K562 (cell line): ENCODE measurements around the gene IZUMO4. TPM values are rescaled to one million over a fixed set of nuclear protein-coding genes. Genes with fewer than 3 reads are reported as not detected.

Experiments used
- ATAC-seq: fragments of 200-7000 bp; cut with Tn5 transposase; 3 replicates; pipeline ENCODE4 v1.9.1; 2020; ENCODE audit warnings: moderate library complexity
- BruUV-seq: library from RNA; stranded (reverse); fragments of 400-500 nt; replicated peaks from 2 replicates; lab custom pipeline; 2021; lab: Mats Ljungman, UMichigan
- CTCF ChIA-PET: fragments of 300-600 bp; formaldehyde crosslinking; extraction: SDS; loops from one replicate; lab custom pipeline; 2021; ENCODE audit warnings: low intra/inter-chr PET ratio; lab: Yijun Ruan, JAX
- POLR2A ChIA-PET: fragments of 300-600, 350-650 bp; sonication (Branson Sonifier 250); formaldehyde crosslinking; extraction: SDS; loops from one replicate; lab custom pipeline; 2021; ENCODE audit warnings: antibody characterized with exemption, inconsistent platforms; lab: Yijun Ruan, JAX
- DNase-seq, 4 experiments: peaks; one replicate each; pipeline versions ENCODE4 v3.0.0 to v3.0.0-alpha.2; 2011 to 2018; ENCODE audit warnings: low spot score in 3 of 4, mixed read lengths in 3 of 4; ENCODE audit errors: extremely low read depth in 1 of 4
- FAIRE-seq: peaks from 2 replicates; lab custom pipeline; 2011; peaks lifted over from hg19 to GRCh38; lab: Jason Lieb, UNC
- H2AFZ ChIP-seq: 2 replicates; pipeline ENCODE4 v1.6.0; 2011; ENCODE audit warnings: low read depth, low read length, control low read depth, inconsistent platforms
- H3K27ac ChIP-seq: fragments of 200-600 bp; 3 replicates; pipeline ENCODE4 v1.8.0; 2011; ENCODE audit warnings: low read depth, mild to moderate bottlenecking, control low read depth, inconsistent platforms, low read length, moderate library complexity, mixed read lengths; ENCODE audit errors: extremely low read depth
- H3K27me3 ChIP-seq, 2 experiments: fragments of 300-600 bp in 1 of 2; 2 replicates in 1 of 2; 3 replicates in 1 of 2; pipeline versions ENCODE4 v1.6.0 to v1.8.0; 2011; ENCODE audit warnings: inconsistent platforms in 2 of 2, low read length in 2 of 2, mild to moderate bottlenecking in 1 of 2, mixed read lengths in 1 of 2, moderate library complexity in 1 of 2; ENCODE audit not compliant: control insufficient read depth in 2 of 2, insufficient read depth in 2 of 2
- H3K36me3 ChIP-seq: fragments of 300-600 bp; 3 replicates; pipeline ENCODE4 v1.8.0; 2011; ENCODE audit warnings: mild to moderate bottlenecking, low read length, inconsistent platforms; ENCODE audit not compliant: control insufficient read depth, insufficient read depth
- H3K4me1 ChIP-seq, 2 experiments: fragments of 200-600 bp in 1 of 2; replicated peaks in 1 of 2; 2 replicates in 1 of 2; 3 replicates in 1 of 2; pipeline versions ENCODE4 v1.5.1 to v1.8.0; 2011; ENCODE audit warnings: inconsistent platforms in 2 of 2, low read length in 2 of 2, mild to moderate bottlenecking in 1 of 2, mixed read lengths in 1 of 2, moderate library complexity in 1 of 2; ENCODE audit not compliant: control insufficient read depth in 2 of 2, insufficient read depth in 2 of 2
- H3K4me2 ChIP-seq: 2 replicates; pipeline ENCODE4 v1.6.1; 2011; ENCODE audit warnings: low read length, control low read depth, inconsistent platforms, mixed read lengths; ENCODE audit not compliant: insufficient read depth
- H3K4me3 ChIP-seq: fragments of 200-600 bp; sonication (generic), shearing (Covaris generic); 2 replicates; pipeline ENCODE4 v1.5.1; 2016; ENCODE audit warnings: control low read depth, inconsistent platforms
- H3K79me2 ChIP-seq: fragments of 200-600 bp; 3 replicates; pipeline ENCODE4 v1.8.0; 2011; ENCODE audit warnings: low read length, inconsistent platforms; ENCODE audit not compliant: control insufficient read depth, insufficient read depth
- H3K9ac ChIP-seq, 2 experiments: 2 replicates each; pipeline versions ENCODE4 v1.6.0 to v1.6.1; 2011; ENCODE audit warnings: low read depth in 2 of 2, low read length in 2 of 2, control low read depth in 1 of 2, inconsistent platforms in 1 of 2, mild to moderate bottlenecking in 1 of 2, mixed read lengths in 1 of 2; ENCODE audit not compliant: insufficient read depth in 1 of 2
- H3K9me1 ChIP-seq: one replicate; pipeline ENCODE4 v1.6.0; 2011; ENCODE audit warnings: inconsistent platforms, mild to moderate bottlenecking, low read length, moderate library complexity; ENCODE audit not compliant: control insufficient read depth, insufficient read depth
- H3K9me3 ChIP-seq: replicated peaks from 2 replicates; pipeline ENCODE4 v1.5.1; 2011; ENCODE audit warnings: low read depth, low read length, inconsistent platforms; ENCODE audit not compliant: control insufficient read depth, insufficient read depth
- H4K20me1 ChIP-seq: replicated peaks from 2 replicates; pipeline ENCODE4 v1.6.1; 2011; ENCODE audit warnings: low read length, inconsistent platforms, mixed read lengths; ENCODE audit not compliant: control insufficient read depth, insufficient read depth
- IRF1 ChIP-seq: sonication (generic); formaldehyde crosslinking; IDR thresholded peaks from 2 replicates; pipeline ENCODE4 v1.8.0; 2022; ENCODE audit warnings: missing genetic modification reagents, mild to moderate bottlenecking, borderline replicate concordance
- POLR2G ChIP-seq: fragments of 200-400 bp; formaldehyde crosslinking; IDR thresholded peaks from 2 replicates; pipeline ENCODE4 v1.6.1; 2017; ENCODE audit warnings: low read depth, mild to moderate bottlenecking, antibody characterized with exemption, low read length, moderate library complexity
- RAD21 ChIP-seq, 2 experiments: fragments of 250-450 bp in 1 of 2; fragments of 450-650 bp in 1 of 2; sonication (Bioruptor Pico) in 1 of 2; formaldehyde crosslinking in 1 of 2; IDR thresholded peaks in 1 of 2; conservative IDR thresholded peaks in 1 of 2; 2 replicates each; pipeline versions ENCODE4 v1.4.0 to v1.8.0; 2020 to 2022; ENCODE audit warnings: mild to moderate bottlenecking in 2 of 2, moderate library complexity in 1 of 2
- ZNF277 ChIP-seq: fragments of 250-450 bp; sonication (Bioruptor Pico); IDR thresholded peaks from 2 replicates; pipeline ENCODE4 v1.8.0; 2022; ENCODE audit warnings: inconsistent platforms, mild to moderate bottlenecking, moderate library complexity, borderline replicate concordance
- ZNF3 ChIP-seq: fragments of 250-450 bp; sonication (Bioruptor Pico); IDR thresholded peaks from 2 replicates; pipeline ENCODE4 v1.5.0; 2021; ENCODE audit warnings: mild to moderate bottlenecking, moderate library complexity
- WGBS: fragments of 100-300 bp; shearing (Covaris generic); methylation state at CpG from one replicate; pipeline ENCODE4 v1.1.6; 2016; ENCODE audit warnings: low coverage, mixed read lengths; ENCODE audit not compliant: insufficient coverage; ENCODE audit errors: missing lambda C conversion rate; 5-methylcytosine and 5-hydroxymethylcytosine counted together
- in situ Hi-C: fragments of 300-500 bp; cut with MboI; formaldehyde crosslinking; loops from 4 replicates; pipeline ENCODE4 v1.15.0; 2018; ENCODE audit warnings: inconsistent platforms, mixed read lengths
- intact Hi-C: fragments of 100-400 bp; cut with micrococcal nuclease; formaldehyde crosslinking; loops from 2 replicates; pipeline ENCODE4 v1.14.2; 2022
- polyA plus RNA-seq, 8 experiments: library from polyadenylated mRNA; depleted of rRNA in 4 of 8; stranded (reverse) in 5 of 8; unstranded in 3 of 8; fragments of >200 nt; fragmentation: Nextera tagmentation in 2 of 8; fragmentation: Illumina TruSeq in 1 of 8; extraction: Ambion mirVana in 2 of 8; extraction: Trizol in 1 of 8; gene quantifications; 2 replicates each; pipeline versions ENCODE4 v1.2.1 to v1.2.3, GENCODE V29; 2011 to 2014; ENCODE audit warnings: inconsistent platforms in 1 of 8, missing spikeins in 1 of 8
- total RNA-seq, 7 experiments: library from RNA; depleted of rRNA in 6 of 7; stranded (reverse); fragments of >200 nt in 6 of 7; fragmentation: Illumina TruSeq in 2 of 7; extraction: Trizol in 2 of 7; gene quantifications; 2 replicates each; pipeline versions ENCODE4 v1.2.1 to v1.2.3, GENCODE V29; 2011 to 2021; ENCODE audit warnings: low replicate concordance in 1 of 7

IZUMO4 gene
- total and polyA plus RNA-seq, 9 of the 15 experiments (the other 6 are each of a cell fraction or from before 2014, with no cell fraction given), result 0.07 to 3.9 (median 1.2) TPM

GRCh38 chr19:2109046-2109864, 12.5 kb downstream of the IZUMO4 start:
- no peak overlapping the region for H3K4me2 ChIP-seq
- intact Hi-C loops (no loop called here), in situ Hi-C loops (no loop called here)
- no peaks in the 10 kb centered on the region for H3K27me3 ChIP-seq
- no peak overlapping the region for H3K4me3 ChIP-seq
- no peak for TF ChIP-seq IRF1 (CRISPR knock-in tag)
- no peak for TF ChIP-seq ZNF277 (CRISPR knock-in tag)
- no peak for TF ChIP-seq RAD21 (CRISPR knock-in tag; conservative IDR thresholded peaks at IDR 0.05 in 1 of 2, IDR thresholded peaks at IDR 0.05 in 1 of 2)
- no peak for TF ChIP-seq ZNF3
- peak; percentile 63 for TF ChIP-seq POLR2G
- H3K9me3 ChIP-seq, result peaks cover 3% of the 10 kb centered on the region
- H3K27ac ChIP-seq, result no peak overlapping the region
- no peak overlapping the region for H3K9ac ChIP-seq
- no peak overlapping the region for H2AFZ ChIP-seq
- WGBS, result 91% methylated on average over 27 of the region's 31 CpGs
- ATAC-seq (no peak), FAIRE-seq (no peak), DNase-seq (no peak)
- CTCF ChIA-PET, result no interaction called here
- H4K20me1 ChIP-seq, result no peaks in the 10 kb centered on the region; the same call in 1 of the 2 replicates
- H3K4me1 ChIP-seq, result peaks cover 0 to 12% of the 10 kb centered on the region in 2 experiments; a peak in 1 of 5 replicates
- no peaks in the 10 kb centered on the region for H3K9me1 ChIP-seq
- H3K79me2 ChIP-seq, result peaks cover 2% of the 10 kb centered on the region; the same call in 1 of the 3 replicates
- POLR2A ChIA-PET, result interaction anchor here (0.8 kb wide), 1 partner anchor 60 kb away, joined by 3 read pairs; no protein-coding TSS in a partner anchor
- BruUV-seq, result no TSS peak
- H3K36me3 ChIP-seq, result peaks cover 90% of the 10 kb centered on the region
